ENCODE measurements around the gene BLOC1S5. TPM values are rescaled to one million over a fixed set of nuclear protein-coding genes. Genes with fewer than 3 reads are reported as not detected.

BLOC1S5 gene
- total and polyA plus RNA-seq, 2 of the 8 experiments (the other 6 are each of a cell fraction or from before 2014, with no cell fraction given) = 3.4 to 17.2 TPM

DNA sequence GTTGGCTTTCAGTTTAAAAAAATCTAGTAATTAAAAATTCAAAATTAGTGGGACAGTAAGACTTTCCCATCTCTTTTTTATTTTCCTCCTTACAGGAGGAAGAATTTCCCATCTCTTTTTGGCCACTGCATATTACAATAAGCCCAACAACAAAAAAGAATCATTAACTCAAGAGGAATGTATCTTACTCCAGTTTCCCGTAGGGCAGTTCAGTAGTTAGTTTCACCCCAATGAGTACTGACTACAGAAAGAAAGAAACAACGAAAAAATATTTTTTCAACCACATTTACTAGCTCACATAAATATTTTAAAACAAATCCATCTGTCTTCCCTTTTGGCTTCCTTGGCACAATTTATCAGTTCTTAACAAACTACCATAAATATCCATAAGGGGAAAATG is 14.9 kb upstream of the BLOC1S5 start:
- Histone ChIP-seq H3K4me3 (ENCODE audit: extremely low read depth in 1 of 4, insufficient read depth in 2 of 4, low read depth in 3 of 4, low read length in 4 of 4) (no peak overlapping the region), H2BK120ac (replicated peaks; ENCODE audit: low read depth, low read length) (no peak overlapping the region), H3K23ac (ENCODE audit: insufficient read length) (no peak overlapping the region), H3K4me2 (ENCODE audit: insufficient read depth in 1 of 2, low read depth in 2 of 2, low read length in 2 of 2) (no peak overlapping the region), H2BK15ac (ENCODE audit: low read length) (no peak overlapping the region), H3K36me3 (ENCODE audit: control insufficient read depth in 2 of 4, insufficient read depth in 4 of 4, low read length in 3 of 4) (peaks cover 0 to 29% (median 6%) of the 10 kb centered on the region in 4 experiments; a peak in 4 of 8 replicates), H3K23me2 (ENCODE audit: low read depth, low read length) (no peaks in the 10 kb centered on the region), H4K5ac (ENCODE audit: insufficient read length, low read depth, low read length) (no peak overlapping the region), H3K4ac (replicated peaks; ENCODE audit: insufficient read length, low read depth, low read length) (no peak overlapping the region), H3K14ac (ENCODE audit: insufficient read length) (no peak overlapping the region), H3K27ac (ENCODE audit: low read depth, low read length) (no peak overlapping the region), H3K27me3 (replicated peaks in 1 of 4; ENCODE audit: control insufficient read depth in 3 of 4, extremely low read depth in 1 of 4, insufficient read depth in 3 of 4, low read length in 3 of 4) (no peaks in the 10 kb centered on the region), H2AFZ (ENCODE audit: low read length) (no peak overlapping the region), H2AK5ac (ENCODE audit: low read depth, low read length) (no peak overlapping the region), H2BK20ac (ENCODE audit: low read length) (no peak overlapping the region), H4K20me1 (replicated peaks in 1 of 2; ENCODE audit: control insufficient read depth in 1 of 2, insufficient read depth in 2 of 2, low read length in 2 of 2) (peaks cover 0 to 3% of the 10 kb centered on the region in 2 experiments), H3K9ac (replicated peaks in 1 of 4; ENCODE audit: extremely low read depth in 1 of 4, low read depth in 3 of 4, low read length in 3 of 4) (no peak overlapping the region), H3K79me1 (ENCODE audit: low read depth, low read length) (no peaks in the 10 kb centered on the region), H3K4me1 (replicated peaks in 1 of 4; ENCODE audit: control insufficient read depth in 3 of 4, insufficient read depth in 4 of 4, low read length in 3 of 4) (no peaks in the 10 kb centered on the region), H3K9me3 (ENCODE audit: insufficient read depth in 2 of 2, low read depth in 1 of 2, low read length in 1 of 2) (no peaks in the 10 kb centered on the region), H3K79me2 (ENCODE audit: control insufficient read depth in 1 of 2, insufficient read depth in 2 of 2, low read length in 2 of 2) (peaks cover 0 to 17% of the 10 kb centered on the region in 2 experiments; a peak in 2 of 4 replicates), H3K18ac (ENCODE audit: extremely low read depth, low read length) (no peak overlapping the region), H4K91ac (replicated peaks; ENCODE audit: insufficient read length, low read length) (no peak overlapping the region), H3K56ac (replicated peaks; ENCODE audit: insufficient read length, low read depth, low read length) (no peak overlapping the region), H2BK5ac (ENCODE audit: low read depth, low read length) (no peak overlapping the region), H4K8ac (ENCODE audit: extremely low read depth, insufficient read depth, low read length) (no peak overlapping the region), H2BK12ac (ENCODE audit: low read depth, low read length) (no peak overlapping the region)
- DNase-seq (ENCODE audit: low read depth in 1 of 2, low spot score in 2 of 2) (no peak), FAIRE-seq (no peak)
- no peak for TF ChIP-seq TBP (IDR thresholded peaks at IDR 0.05; ENCODE audit: low read depth, low read length)
- TF ChIP-seq BCL11A (IDR thresholded peaks at IDR 0.05; ENCODE audit: low read depth in 2 of 2, low read length in 2 of 2) = no peak
- TF ChIP-seq HDAC2 (IDR thresholded peaks at IDR 0.05; ENCODE audit: borderline replicate concordance in 1 of 2, low read depth in 2 of 2, low read length in 2 of 2) = no peak
- no peak for TF ChIP-seq TEAD4 (IDR thresholded peaks at IDR 0.05; ENCODE audit: low read depth, low read length)
- no peak for TF ChIP-seq SUZ12 (IDR thresholded peaks at IDR 0.05; ENCODE audit: low read length)
- no peak for TF ChIP-seq RXRA (IDR thresholded peaks at IDR 0.05; ENCODE audit: insufficient read depth, low read depth, low read length)
- no peak for TF ChIP-seq RNF2 (IDR thresholded peaks at IDR 0.05; ENCODE audit: borderline replicate concordance, low read depth, low read length, missing control alignments, poor library complexity, severe bottlenecking)
- TF ChIP-seq KDM4A (IDR thresholded peaks at IDR 0.05; ENCODE audit: low read depth, low read length, severe bottlenecking) = no peak
- no peak for TF ChIP-seq RFX5 (IDR thresholded peaks at IDR 0.05; ENCODE audit: borderline replicate concordance, low read depth, low read length)
- POLR2A ChIA-PET (ENCODE audit: partially characterized antibody) = interaction anchor here (0.6 to 1.7 kb wide), 3 partner anchors 23 to 649 kb away, joined by 3 to 6 read pairs (median 3); partner anchors contain the start of gene EEF1E1
- CTCF ChIA-PET (ENCODE audit: partially characterized antibody) = interaction anchor here (1.0 kb wide), 1 partner anchor 435 kb away, joined by 3 read pairs; no protein-coding TSS in a partner anchor
- 97% methylated on average over 2 of the region's 2 CpGs; no CpG with 5 or more reads in 1 of the 2 experiments for WGBS, 2 experiments (ENCODE audit: extremely low coverage in 1 of 2, insufficient coverage in 1 of 2, insufficient read length in 1 of 2, insufficient replicate concordance in 2 of 2, low coverage in 1 of 2, low lambda C conversion rate in 2 of 2, missing lambda C conversion rate in 1 of 2)
